IPS-18a (cell line): Measurements from ENCODE around the gene EBF3.

ENCODE experiments used
- H3K27ac ChIP-seq: one replicate; pipeline ENCODE4 v1.5.1; 2013; ENCODE audit warnings: low read length
- H3K27me3 ChIP-seq: one replicate; pipeline ENCODE4 v1.6.1; 2013; ENCODE audit warnings: mild to moderate bottlenecking, low read length; ENCODE audit not compliant: control insufficient read depth, insufficient read depth
- H3K36me3 ChIP-seq: one replicate; pipeline ENCODE4 v1.6.1; 2013; ENCODE audit warnings: low read depth, low read length; ENCODE audit not compliant: control insufficient read depth
- H3K4me1 ChIP-seq: one replicate; pipeline ENCODE4 v1.6.1; 2013; ENCODE audit warnings: low read depth, low read length; ENCODE audit not compliant: control insufficient read depth
- H3K4me3 ChIP-seq: one replicate; pipeline ENCODE4 v1.5.1; 2013; ENCODE audit warnings: low read length
- H3K9ac ChIP-seq: one replicate; pipeline ENCODE4 v1.6.1; 2013; ENCODE audit warnings: mild to moderate bottlenecking, low read length, moderate library complexity
- H3K9me3 ChIP-seq: one replicate; pipeline ENCODE4 v1.6.1; 2013; ENCODE audit warnings: low read depth, low read length; ENCODE audit not compliant: control insufficient read depth

Gene EBF3

GRCh38 chr10:129843702-129844101 is 120.4 kb downstream of the EBF3 start:
- H3K27me3 ChIP-seq: no peaks in the 10 kb centered on the region

DNA sequence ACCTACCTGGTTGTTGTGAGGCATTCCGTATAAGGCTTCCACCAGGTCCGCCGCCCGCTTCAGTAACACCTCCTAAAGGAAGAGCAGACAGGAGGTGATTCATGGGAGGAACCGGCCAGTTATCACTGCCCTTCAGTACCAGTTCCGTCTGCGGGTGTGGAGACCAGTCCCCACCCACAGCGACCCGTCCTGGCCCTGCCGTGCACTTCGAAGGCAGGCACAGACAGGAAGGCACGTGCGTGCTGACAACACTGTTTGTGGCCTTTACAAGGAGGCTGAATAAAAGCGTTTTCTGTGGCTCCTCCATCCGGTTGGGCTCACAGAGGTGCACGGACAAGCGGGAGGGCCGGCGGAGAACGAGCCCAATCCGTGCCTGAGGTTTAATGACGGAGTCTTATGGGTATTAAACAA is 120.9 kb downstream of the EBF3 start:
- Histone ChIP-seq H3K36me3 (no peaks in the 10 kb centered on the region), H3K27ac (no peak overlapping the region), H3K27me3 (no peaks in the 10 kb centered on the region), H3K4me1 (peaks cover 16% of the 10 kb centered on the region), H3K4me3 (no peak overlapping the region), H3K9ac (no peak overlapping the region), H3K9me3 (no peaks in the 10 kb centered on the region)

More at GRCh38 chr10:129843702-129844101, 120.4 kb downstream of the EBF3 start:
- no peak overlapping the region for H3K4me3 ChIP-seq
- no peaks in the 10 kb centered on the region for H3K9me3 ChIP-seq
- no peak overlapping the region for H3K27ac ChIP-seq
- no peak overlapping the region for H3K9ac ChIP-seq
- peaks cover 16% of the 10 kb centered on the region for H3K4me1 ChIP-seq
- H3K36me3 ChIP-seq: no peaks in the 10 kb centered on the region

DNA sequence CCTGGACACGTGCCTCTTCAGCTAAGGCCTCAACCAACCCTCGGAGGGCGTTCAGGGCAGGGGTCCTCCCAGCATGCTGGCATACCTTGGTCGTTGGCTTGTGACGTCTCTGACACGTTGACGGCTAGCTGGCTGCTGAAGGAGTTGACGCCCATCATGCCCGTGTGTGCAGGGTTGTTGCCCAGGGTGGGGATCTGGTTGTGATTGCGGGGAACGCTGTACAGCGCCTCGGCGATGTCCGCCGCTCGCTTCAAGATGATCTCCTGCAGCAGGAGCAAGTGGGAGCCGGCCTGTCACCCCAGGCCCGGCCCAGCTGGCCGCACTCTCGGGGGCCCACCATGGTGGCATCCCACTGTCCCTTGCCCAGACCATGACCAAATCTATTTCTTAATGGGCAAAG is 122.0 kb downstream of the EBF3 start:
- Histone ChIP-seq H3K27ac (no peak overlapping the region), H3K9me3 (no peaks in the 10 kb centered on the region), H3K4me3 (no peak overlapping the region), H3K4me1 (peaks cover 11% of the 10 kb centered on the region), H3K27me3 (no peaks in the 10 kb centered on the region), H3K36me3 (no peaks in the 10 kb centered on the region), H3K9ac (no peak overlapping the region)

GRCh38 chr10:129841590-129841989 is 122.5 kb downstream of the EBF3 start:
- H3K4me1 ChIP-seq: peaks cover 11% of the 10 kb centered on the region
- H3K4me3 ChIP-seq: no peak overlapping the region
- H3K36me3 ChIP-seq: no peaks in the 10 kb centered on the region
- H3K27me3 ChIP-seq: no peaks in the 10 kb centered on the region
- H3K9me3 ChIP-seq: no peaks in the 10 kb centered on the region
- no peak overlapping the region for H3K27ac ChIP-seq
- H3K9ac ChIP-seq: no peak overlapping the region

DNA sequence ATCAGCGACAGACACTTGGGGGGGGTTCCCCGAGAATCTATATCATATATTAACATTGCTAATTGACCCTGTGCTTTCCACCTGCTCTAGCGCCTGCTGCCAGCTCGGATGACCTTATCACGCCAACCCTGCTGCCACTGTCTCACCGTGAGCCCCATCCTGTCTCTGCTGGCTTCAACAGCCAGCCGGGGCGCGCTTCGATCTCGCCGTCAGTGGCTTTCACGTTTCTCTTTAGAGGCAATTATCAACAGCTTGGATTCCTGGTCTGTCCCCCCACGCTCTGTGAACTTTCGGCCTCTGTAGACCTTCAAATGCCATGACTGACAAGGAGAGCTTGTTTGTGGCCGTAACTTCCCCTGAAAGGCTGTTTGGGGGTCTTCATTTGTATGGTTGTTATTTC is 123.0 kb downstream of the EBF3 start:
- Histone ChIP-seq H3K27ac (no peak overlapping the region), H3K9ac (no peak overlapping the region), H3K9me3 (no peaks in the 10 kb centered on the region), H3K27me3 (no peaks in the 10 kb centered on the region), H3K36me3 (no peaks in the 10 kb centered on the region), H3K4me3 (no peak overlapping the region), H3K4me1 (peaks cover 7% of the 10 kb centered on the region)

DNA sequence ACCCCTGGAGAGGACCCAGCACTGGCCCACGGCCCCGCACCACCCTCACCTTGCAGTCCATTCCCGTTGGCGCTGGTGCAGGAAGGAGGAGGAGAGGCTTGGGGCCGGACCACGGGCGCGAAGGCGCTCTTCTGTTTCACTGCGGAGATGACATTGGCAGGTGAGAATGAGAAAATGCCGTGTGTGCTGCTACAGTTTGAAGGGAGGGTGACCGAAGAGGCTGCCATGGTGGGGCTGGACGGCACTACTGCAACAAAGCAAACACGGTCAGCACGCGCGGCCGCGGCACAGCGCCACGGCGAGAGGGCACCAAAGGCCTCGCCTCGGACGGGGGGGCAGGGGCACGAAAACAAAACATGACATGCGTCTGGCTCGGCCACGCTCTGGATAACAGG is 123.9 kb downstream of the EBF3 start:
- no peak overlapping the region for H3K9ac ChIP-seq
- no peaks in the 10 kb centered on the region for H3K36me3 ChIP-seq
- no peak overlapping the region for H3K4me3 ChIP-seq
- no peaks in the 10 kb centered on the region for H3K9me3 ChIP-seq
- H3K27ac ChIP-seq: no peak overlapping the region
- H3K4me1 ChIP-seq: peaks cover 5% of the 10 kb centered on the region
- no peaks in the 10 kb centered on the region for H3K27me3 ChIP-seq

DNA sequence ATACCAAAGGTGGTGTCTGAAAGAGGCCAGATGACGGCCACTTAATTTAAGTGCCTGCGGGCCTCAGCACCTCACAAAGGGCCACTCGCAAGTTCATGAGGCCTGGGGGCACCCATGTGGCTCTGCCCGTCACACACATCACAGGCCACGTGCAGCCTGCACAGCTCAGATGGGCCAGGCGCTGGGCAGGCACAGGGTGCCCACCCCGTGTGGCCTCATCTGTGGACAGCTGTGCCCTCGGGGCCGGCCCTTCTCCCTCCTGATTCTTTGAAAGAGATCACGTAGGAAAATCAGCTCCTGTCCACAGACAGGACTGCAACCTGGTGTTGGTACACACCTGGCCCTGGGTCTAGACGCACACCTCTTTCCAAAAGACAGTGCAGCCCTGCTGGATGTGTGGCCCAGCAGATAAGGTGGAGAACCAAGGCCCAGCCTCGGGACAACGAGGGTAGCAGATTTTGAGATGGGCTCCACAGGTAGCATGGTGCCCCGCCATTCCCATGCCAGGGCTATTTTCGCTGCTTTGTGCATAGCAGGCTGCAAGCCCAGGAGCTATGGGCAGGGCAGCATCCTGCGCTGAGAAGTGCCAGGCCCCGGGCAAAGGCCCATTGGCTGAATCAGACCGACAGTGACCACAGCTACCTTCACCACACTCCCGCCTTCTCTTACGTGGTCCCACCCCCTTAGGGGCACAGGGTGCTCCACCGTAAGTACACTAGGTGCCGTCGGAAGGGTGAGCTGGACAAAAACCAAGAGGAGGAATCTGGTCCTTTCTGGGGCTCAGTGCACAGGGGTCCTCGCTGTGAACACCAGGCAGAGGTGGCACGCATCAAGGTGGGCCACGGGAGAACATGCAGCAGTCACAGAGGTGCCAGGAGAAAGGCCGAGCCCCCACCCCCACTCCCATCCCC is 124.5 kb downstream of the EBF3 start:
- Histone ChIP-seq H3K36me3 (no peaks in the 10 kb centered on the region), H3K4me1 (no peaks in the 10 kb centered on the region), H3K9me3 (no peaks in the 10 kb centered on the region), H3K27ac (no peak overlapping the region), H3K27me3 (no peaks in the 10 kb centered on the region), H3K4me3 (no peak overlapping the region), H3K9ac (no peak overlapping the region)

GRCh38 chr10:129838794-129839193 is 125.3 kb downstream of the EBF3 start:
- Histone ChIP-seq H3K27ac (no peak overlapping the region), H3K4me1 (no peaks in the 10 kb centered on the region), H3K9me3 (no peaks in the 10 kb centered on the region), H3K36me3 (no peaks in the 10 kb centered on the region), H3K4me3 (no peak overlapping the region), H3K9ac (no peak overlapping the region), H3K27me3 (no peaks in the 10 kb centered on the region)

- H3K9me3 ChIP-seq: no peaks in the 10 kb centered on the region
- H3K4me1 ChIP-seq: no peaks in the 10 kb centered on the region
Measured at GRCh38 chr10:129837909-129838582, 126.0 kb downstream of the EBF3 start.

GRCh38 chr10:129836253-129836652 is 127.8 kb downstream of the EBF3 start:
- H3K9me3 ChIP-seq: no peaks in the 10 kb centered on the region
- H3K4me3 ChIP-seq: no peak overlapping the region
- H3K36me3 ChIP-seq: no peaks in the 10 kb centered on the region

More at GRCh38 chr10:129837909-129838582, 126.0 kb downstream of the EBF3 start:
- Histone ChIP-seq H3K4me3 (no peak overlapping the region), H3K27ac (no peak overlapping the region), H3K27me3 (no peaks in the 10 kb centered on the region), H3K36me3 (no peaks in the 10 kb centered on the region), H3K9ac (no peak overlapping the region)

GRCh38 chr10:129833994-129834739 is 129.9 kb downstream of the EBF3 start:
- no peaks in the 10 kb centered on the region for H3K9me3 ChIP-seq
- H3K4me3 ChIP-seq: no peak overlapping the region
- H3K4me1 ChIP-seq: no peaks in the 10 kb centered on the region
- H3K36me3 ChIP-seq: no peaks in the 10 kb centered on the region
- no peak overlapping the region for H3K27ac ChIP-seq
- no peak overlapping the region for H3K9ac ChIP-seq
- H3K27me3 ChIP-seq: no peaks in the 10 kb centered on the region

More at GRCh38 chr10:129836253-129836652, 127.8 kb downstream of the EBF3 start:
- Histone ChIP-seq H3K27ac (no peak overlapping the region), H3K4me1 (no peaks in the 10 kb centered on the region), H3K9ac (no peak overlapping the region), H3K27me3 (no peaks in the 10 kb centered on the region)
